ENCODE results near the gene TM4SF1. TPM values are rescaled to one million over a fixed set of nuclear protein-coding genes. Genes with fewer than 3 reads are reported as not detected.
A peak's percentile ranks its signal among the peaks of the same experiment; 100 is the strongest.

TM4SF1 gene
- total and polyA plus RNA-seq, 2 donors (not counting 3 experiments of a cell fraction or from before 2014, with no cell fraction given): 559 to 1,407 TPM

DNA sequence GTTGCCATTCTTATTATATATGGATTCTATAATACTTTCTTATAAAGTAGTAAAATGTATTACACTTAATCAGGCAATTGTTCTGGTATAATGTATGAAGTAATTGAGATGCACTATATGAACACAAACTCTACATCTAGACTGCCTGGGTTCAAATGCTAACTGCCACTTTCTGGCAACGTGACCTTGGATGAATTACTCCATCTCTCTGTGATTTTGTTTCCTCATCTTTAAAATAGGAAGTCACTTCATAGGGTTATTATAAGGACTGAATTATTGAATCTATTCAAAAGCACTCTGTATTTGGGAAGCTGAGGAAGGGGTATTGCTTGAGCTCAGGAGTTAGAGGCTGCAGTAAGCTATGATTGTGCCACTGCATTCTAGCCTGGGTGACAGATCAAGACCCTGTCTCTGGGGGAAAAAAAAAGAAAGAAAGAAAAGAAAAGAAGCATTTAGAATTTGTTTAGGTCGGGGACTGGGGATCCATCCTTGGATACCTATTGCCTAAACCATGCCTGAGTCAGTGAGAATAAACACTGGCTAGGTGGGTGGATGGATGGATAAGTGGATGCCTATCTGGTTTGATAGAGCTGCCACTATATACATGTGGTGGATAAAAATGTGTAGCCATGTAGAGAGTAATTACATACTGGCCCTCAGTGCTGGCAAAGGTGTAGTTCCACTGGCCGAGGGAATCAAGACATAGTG, 2.5 kb downstream of the TM4SF1 start:
- DNase-seq (ENCODE audit: low read depth, low spot score) (peak; percentile 20), FAIRE-seq (no peak)
- CTCF ChIA-PET: interaction anchor here (1.0 to 9.7 kb wide), 5 partner anchors 95 to 419 kb away, joined by 3 to 125 read pairs (median 5); no protein-coding TSS in a partner anchor
- TF ChIP-seq, protein P1, sequence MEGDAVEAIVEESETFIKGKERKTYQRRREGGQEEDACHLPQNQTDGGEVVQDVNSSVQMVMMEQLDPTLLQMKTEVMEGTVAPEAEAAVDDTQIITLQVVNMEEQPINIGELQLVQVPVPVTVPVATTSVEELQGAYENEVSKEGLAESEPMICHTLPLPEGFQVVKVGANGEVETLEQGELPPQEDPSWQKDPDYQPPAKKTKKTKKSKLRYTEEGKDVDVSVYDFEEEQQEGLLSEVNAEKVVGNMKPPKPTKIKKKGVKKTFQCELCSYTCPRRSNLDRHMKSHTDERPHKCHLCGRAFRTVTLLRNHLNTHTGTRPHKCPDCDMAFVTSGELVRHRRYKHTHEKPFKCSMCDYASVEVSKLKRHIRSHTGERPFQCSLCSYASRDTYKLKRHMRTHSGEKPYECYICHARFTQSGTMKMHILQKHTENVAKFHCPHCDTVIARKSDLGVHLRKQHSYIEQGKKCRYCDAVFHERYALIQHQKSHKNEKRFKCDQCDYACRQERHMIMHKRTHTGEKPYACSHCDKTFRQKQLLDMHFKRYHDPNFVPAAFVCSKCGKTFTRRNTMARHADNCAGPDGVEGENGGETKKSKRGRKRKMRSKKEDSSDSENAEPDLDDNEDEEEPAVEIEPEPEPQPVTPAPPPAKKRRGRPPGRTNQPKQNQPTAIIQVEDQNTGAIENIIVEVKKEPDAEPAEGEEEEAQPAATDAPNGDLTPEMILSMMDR (IDR thresholded peaks at IDR 0.05; ENCODE audit: extremely low read depth in 1 of 2, insufficient read depth in 1 of 2, low read depth in 1 of 2, low read length in 2 of 2): no peak
- TF ChIP-seq POLR2A (IDR thresholded peaks at IDR 0.05; ENCODE audit: low read depth, low read length) (no peak), FOS (IDR thresholded peaks at IDR 0.05; ENCODE audit: borderline replicate concordance, insufficient read depth, low read length) (no peak), POLR2AphosphoS5 (IDR thresholded peaks at IDR 0.05; ENCODE audit: insufficient read depth, low read depth, low read length) (no peak), JUN (IDR thresholded peaks at IDR 0.05; ENCODE audit: borderline replicate concordance, insufficient read depth, insufficient read length, low read depth) (no peak), EZH2 (IDR thresholded peaks at IDR 0.05; ENCODE audit: borderline replicate concordance, low read depth, low read length, severe bottlenecking) (no peak), MYC (IDR thresholded peaks at IDR 0.05; ENCODE audit: low read depth, low read length) (no peak)
- TF ChIP-seq, protein P2, sequence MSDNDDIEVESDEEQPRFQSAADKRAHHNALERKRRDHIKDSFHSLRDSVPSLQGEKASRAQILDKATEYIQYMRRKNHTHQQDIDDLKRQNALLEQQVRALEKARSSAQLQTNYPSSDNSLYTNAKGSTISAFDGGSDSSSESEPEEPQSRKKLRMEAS (IDR thresholded peaks at IDR 0.05; ENCODE audit: insufficient read depth, insufficient read length): no peak
- H3K79me2 ChIP-seq (ENCODE audit: control insufficient read depth, insufficient read depth, low read length): peaks cover 55% of the 10 kb centered on the region
- intact Hi-C loops (cut with micrococcal nuclease): loop anchor here (5.0 to 10.0 kb wide), 3 partner anchors 242 to 420 kb away; partner anchors contain the start of gene WWTR1
- H3K36me3 ChIP-seq (ENCODE audit: control insufficient read depth in 2 of 2, extremely low read depth in 1 of 2, insufficient read depth in 2 of 2, low read length in 2 of 2): peaks cover 14 to 29% of the 10 kb centered on the region in 2 experiments
- no peak overlapping the region for H2AFZ ChIP-seq (ENCODE audit: low read depth, low read length)
- BruUV-seq (replicated peaks): no TSS peak
- POLR2A ChIA-PET: interaction anchor here (0.7 to 6.6 kb wide), 2 partner anchors 27 to 104 kb away, joined by 3 to 41 read pairs; no protein-coding TSS in a partner anchor
- peaks cover 67% of the 10 kb centered on the region for H3K4me1 ChIP-seq (ENCODE audit: control insufficient read depth, extremely low read depth, insufficient read depth, low read length)
- dilution Hi-C loops (cut with MboI; ENCODE audit: extremely low pct_ligation_motif_present, low sequenced_read_pairs): no loop called here
- peak overlapping the region; percentile 81 to 98 (median 93) for H3K4me3 ChIP-seq (replicated peaks in 1 of 3; ENCODE audit: insufficient read depth in 1 of 3, low read depth in 1 of 3, low read length in 3 of 3)
- peak overlapping the region; percentile 90 for H3K27ac ChIP-seq (ENCODE audit: insufficient read depth, low read depth, low read length)
- H3K9me1 ChIP-seq (replicated peaks; ENCODE audit: control insufficient read depth, extremely low read depth, insufficient read depth, low read length): no peaks in the 10 kb centered on the region
- no peaks in the 10 kb centered on the region for H3K9me3 ChIP-seq (replicated peaks; ENCODE audit: control insufficient read depth, insufficient read depth, low read length)
- H3K4me2 ChIP-seq (ENCODE audit: insufficient read depth, low read length): peak overlapping the region; percentile 94
- no peaks in the 10 kb centered on the region for H4K20me1 ChIP-seq (replicated peaks; ENCODE audit: control insufficient read depth, extremely low read depth, insufficient read depth, low read length)
- peak overlapping the region; percentile 97 for H3K9ac ChIP-seq (replicated peaks; ENCODE audit: extremely low read depth, insufficient read depth, low read length)
- H3K27me3 ChIP-seq (ENCODE audit: control insufficient read depth in 2 of 2, insufficient read depth in 2 of 2, low read length in 2 of 2): no peaks in the 10 kb centered on the region

All from endothelial cell of umbilical vein (primary cell).